Stimulated activated CD4-positive, alpha-beta T cell treated with anti-CD3 and anti-CD28 coated beads, Interleukin-4, amount 100 ng/mL, for 4 hours (primary cell): Measurements from ENCODE around the gene TACR1.
"Not testable (repeated sequence)": the region's sequence is repeated elsewhere in the genome, so short reads cannot be mapped to it uniquely, and the experiment has no call there.

ENCODE experiments used
- DNase-seq, 2 experiments: peaks; one replicate each; pipeline ENCODE4 v3.0.0-alpha.2; 2020

TACR1 gene, protein sequence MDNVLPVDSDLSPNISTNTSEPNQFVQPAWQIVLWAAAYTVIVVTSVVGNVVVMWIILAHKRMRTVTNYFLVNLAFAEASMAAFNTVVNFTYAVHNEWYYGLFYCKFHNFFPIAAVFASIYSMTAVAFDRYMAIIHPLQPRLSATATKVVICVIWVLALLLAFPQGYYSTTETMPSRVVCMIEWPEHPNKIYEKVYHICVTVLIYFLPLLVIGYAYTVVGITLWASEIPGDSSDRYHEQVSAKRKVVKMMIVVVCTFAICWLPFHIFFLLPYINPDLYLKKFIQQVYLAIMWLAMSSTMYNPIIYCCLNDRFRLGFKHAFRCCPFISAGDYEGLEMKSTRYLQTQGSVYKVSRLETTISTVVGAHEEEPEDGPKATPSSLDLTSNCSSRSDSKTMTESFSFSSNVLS

GRCh38 chr2:75199428-75200011, at the start of gene TACR1:
TSS of gene TACR1 (minus strand) at chr2:75199520. CDS start at chr2:75198934, 586 bp downstream.
- peak; percentile 38 to 39 for DNase-seq

DNA sequence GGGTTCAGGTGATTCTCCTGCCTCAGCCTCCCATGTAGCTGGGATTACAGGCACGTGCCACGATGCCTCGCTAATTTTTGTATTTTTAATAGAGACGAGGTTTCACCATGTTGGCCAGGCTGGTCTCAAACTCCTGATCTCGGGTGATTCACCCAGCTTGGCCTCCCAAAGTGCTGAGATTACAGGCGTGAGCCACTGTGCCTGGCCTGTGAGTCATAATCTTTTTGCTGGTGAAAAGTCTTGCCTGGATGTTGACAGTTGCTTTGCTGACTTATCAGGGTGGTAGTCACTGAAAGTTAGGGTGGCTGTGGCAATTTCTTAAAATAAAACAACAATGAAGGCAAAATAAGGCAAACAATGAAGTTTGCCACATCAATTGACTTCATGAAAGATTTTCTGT, 49.3 kb upstream of the TACR1 start:
- DNase-seq: not testable (repeated sequence)

DNA sequence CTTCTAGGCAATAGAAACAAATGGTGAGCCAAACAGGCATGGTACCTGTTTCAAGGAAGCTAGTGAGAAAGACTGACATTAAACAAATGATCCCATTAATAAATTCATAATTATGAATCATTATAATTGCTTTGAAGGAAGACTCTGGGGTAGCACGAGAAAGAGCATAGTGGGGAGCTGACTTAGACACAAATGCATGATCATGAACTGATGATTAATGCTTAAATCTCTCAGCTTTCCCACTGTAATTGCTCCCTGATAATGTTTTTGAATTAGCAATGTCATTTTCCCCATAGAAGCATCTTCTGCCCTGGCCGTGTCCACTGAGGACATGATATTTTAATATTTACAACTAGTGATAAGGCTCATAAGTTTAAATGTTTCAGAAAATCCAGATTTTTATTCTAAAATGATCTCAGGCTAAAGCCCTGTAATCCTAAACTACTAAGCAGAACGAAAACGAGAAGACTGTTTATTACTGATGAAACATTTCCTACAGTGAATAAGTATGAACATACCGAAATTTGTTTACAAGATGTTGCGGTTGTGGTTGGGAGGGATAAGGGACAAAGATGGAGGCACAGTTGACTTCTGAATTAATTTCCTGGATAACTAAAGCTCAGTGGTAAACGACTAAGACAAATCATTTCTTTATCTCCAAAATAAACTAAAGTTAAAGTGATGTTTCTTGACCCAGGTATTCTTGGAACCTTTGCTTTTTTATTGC, 47.3 kb upstream of the TACR1 start:
- DNase-seq: no peak

DNA sequence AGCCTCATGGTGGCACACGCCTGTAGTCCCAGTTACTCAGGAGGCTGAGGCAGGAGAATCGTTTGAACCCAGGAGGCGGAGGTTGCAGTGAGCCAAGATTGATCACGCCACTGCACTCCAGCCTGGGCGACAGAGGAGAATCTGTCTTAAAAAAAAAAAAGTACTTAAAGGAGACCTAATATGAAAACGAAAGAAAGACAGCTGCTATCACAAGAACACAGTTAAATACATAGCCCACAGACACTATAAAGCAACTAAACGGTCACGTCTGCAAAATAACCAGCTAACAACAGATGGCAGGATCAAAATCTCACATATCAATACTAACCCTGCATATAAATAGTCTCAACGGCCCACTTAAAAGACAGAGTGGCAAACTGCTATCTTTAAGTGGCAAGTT, 43.9 kb upstream of the TACR1 start:
- no peak for DNase-seq

GRCh38 chr2:75241696-75242095, 42.4 kb upstream of the TACR1 start:
- no peak for DNase-seq

GRCh38 chr2:75238670-75239330, 39.5 kb upstream of the TACR1 start:
- no peak for DNase-seq

- DNase-seq: no peak
Measured at GRCh38 chr2:75237296-75237695, 38.0 kb upstream of the TACR1 start.

DNA sequence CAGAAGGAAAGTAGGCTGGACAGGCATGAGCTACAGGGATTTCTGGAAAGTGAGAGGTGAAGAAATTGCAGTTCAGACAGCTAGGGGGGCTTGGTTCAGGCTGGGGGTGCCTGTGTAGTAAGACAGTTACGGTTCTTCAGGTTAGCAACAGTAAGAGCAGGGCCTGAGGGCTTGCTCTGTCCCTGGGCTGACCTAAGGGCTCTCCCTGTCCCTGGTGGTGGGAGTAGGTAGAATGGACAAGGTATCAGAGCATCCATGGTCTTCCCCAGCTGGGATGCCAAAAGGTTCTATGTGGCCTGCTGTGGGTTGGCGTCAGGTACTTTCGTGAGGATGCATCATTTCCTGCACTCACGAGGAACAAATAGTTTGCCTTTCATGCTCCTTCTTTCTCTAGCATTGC, 34.6 kb upstream of the TACR1 start:
- DNase-seq: no peak

- DNase-seq: no peak
Measured at GRCh38 chr2:75226617-75227016, 27.3 kb upstream of the TACR1 start.

- no peak for DNase-seq
Measured at GRCh38 chr2:75226099-75226498, 26.8 kb upstream of the TACR1 start.

GRCh38 chr2:75224636-75225094, 25.3 kb upstream of the TACR1 start:
- no peak for DNase-seq

- DNase-seq: no peak
Measured at GRCh38 chr2:75222527-75222926, 23.2 kb upstream of the TACR1 start.

DNA sequence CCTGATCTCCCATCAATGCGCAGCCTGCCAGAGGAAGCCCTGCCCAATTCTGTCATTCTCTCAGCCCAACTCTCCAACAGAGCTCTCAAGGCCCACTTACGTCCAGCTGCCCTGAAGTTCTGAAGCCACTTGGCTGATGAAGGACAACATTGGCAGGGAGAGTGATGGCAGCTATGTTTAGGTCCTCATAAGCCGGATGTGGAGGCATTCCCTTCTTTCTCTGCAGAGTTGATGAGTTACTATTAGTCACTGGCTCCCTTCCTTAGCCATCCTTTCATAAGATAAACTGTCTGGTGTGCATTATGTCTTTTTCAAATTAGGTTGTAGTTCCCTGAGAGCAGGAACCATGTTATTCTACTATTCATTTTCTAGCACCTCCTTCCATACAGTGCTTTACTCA, 22.5 kb upstream of the TACR1 start:
- no peak for DNase-seq

GRCh38 chr2:75219213-75219612, 19.9 kb upstream of the TACR1 start:
- DNase-seq: not testable (repeated sequence)

- no peak for DNase-seq
Measured at GRCh38 chr2:75211266-75211770, 12.0 kb upstream of the TACR1 start.

DNA sequence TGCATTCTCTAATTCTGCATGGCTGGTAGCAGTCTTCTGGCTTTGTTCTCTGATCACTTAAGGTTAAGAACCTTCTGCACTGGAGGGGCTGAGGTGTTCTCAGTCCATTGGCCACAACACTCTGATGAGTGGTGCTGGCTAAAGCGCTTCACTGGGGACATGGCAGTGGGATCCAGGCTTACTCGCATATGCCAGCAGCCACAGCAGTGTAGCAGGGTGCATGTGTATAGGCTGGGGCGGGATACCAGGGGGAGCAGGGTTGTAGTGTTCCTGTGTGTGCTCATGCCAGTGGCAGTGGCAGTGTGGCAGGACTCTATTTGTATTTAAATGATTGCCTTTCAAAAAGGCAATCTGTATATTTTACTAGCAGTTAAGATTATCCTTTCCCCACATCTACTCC, 11.1 kb upstream of the TACR1 start:
- no peak for DNase-seq

GRCh38 chr2:75208738-75209137, 9.4 kb upstream of the TACR1 start:
- DNase-seq: no peak

- DNase-seq: no peak
Measured at GRCh38 chr2:75204833-75205232, 5.5 kb upstream of the TACR1 start.

GRCh38 chr2:75202359-75202758, 3.0 kb upstream of the TACR1 start:
- DNase-seq: no peak

GRCh38 chr2:75200140-75201096, 1.1 kb upstream of the TACR1 start:
- DNase-seq: no peak

- no peak for DNase-seq
Measured at GRCh38 chr2:75195076-75195691, 4.1 kb downstream of the TACR1 start.
